H1 (cell line): ENCODE data around the gene SERPINB6. TPM values are rescaled to one million over a fixed set of nuclear protein-coding genes. Genes with fewer than 3 reads are reported as not detected.
A peak's percentile ranks its signal among the peaks of the same experiment; 100 is the strongest.

Source experiments
- CTCF ChIA-PET: fragments of 300-600 bp; sonication (Branson Sonifier 250); formaldehyde crosslinking; loops from one replicate; lab custom pipeline; 2021; ENCODE audit not compliant: partially characterized antibody; lab: Charles Lee
- POLR2A ChIA-PET: fragments of 300-600 bp; sonication (Branson Sonifier 250); formaldehyde crosslinking; loops from one replicate; lab custom pipeline; 2021; ENCODE audit warnings: inconsistent platforms; ENCODE audit not compliant: partially characterized antibody; lab: Charles Lee
- DNase-seq, 2 experiments: peaks; one replicate each; pipeline versions ENCODE4 v3.0.0 to v3.0.0-alpha.2; 2010 to 2022; ENCODE audit warnings: low spot score in 2 of 2, low read depth in 1 of 2, mixed read lengths in 1 of 2
- FAIRE-seq: peaks from 2 replicates; lab custom pipeline; 2011; peaks lifted over from hg19 to GRCh38; lab: Jason Lieb, UNC
- H2AFZ ChIP-seq: 2 replicates; pipeline ENCODE4 v1.8.1; 2012; ENCODE audit warnings: low read length, inconsistent platforms
- H2AK5ac ChIP-seq: 2 replicates; pipeline ENCODE4 v1.6.1; 2013; ENCODE audit warnings: low read depth, low read length
- H2BK120ac ChIP-seq: replicated peaks from 2 replicates; pipeline ENCODE3; 2013; ENCODE audit warnings: low read depth, low read length, inconsistent platforms
- H2BK12ac ChIP-seq: 2 replicates; pipeline ENCODE4 v1.6.1; 2013; ENCODE audit warnings: low read depth, low read length
- H2BK15ac ChIP-seq: 2 replicates; pipeline ENCODE4 v1.6.1; 2013; ENCODE audit warnings: low read length
- H2BK20ac ChIP-seq: 2 replicates; pipeline ENCODE4 v1.6.1; 2013; ENCODE audit warnings: low read length
- H2BK5ac ChIP-seq: 2 replicates; pipeline ENCODE4 v1.6.1; 2013; ENCODE audit warnings: low read depth, low read length
- H3K14ac ChIP-seq: 2 replicates; pipeline ENCODE4 v1.6.1; 2013; ENCODE audit warnings: inconsistent platforms; ENCODE audit not compliant: insufficient read length
- H3K18ac ChIP-seq: 2 replicates; pipeline ENCODE4 v1.6.1; 2013; ENCODE audit warnings: low read length; ENCODE audit errors: extremely low read depth
- H3K23ac ChIP-seq: 2 replicates; pipeline ENCODE4 v1.6.1; 2013; ENCODE audit warnings: inconsistent platforms; ENCODE audit not compliant: insufficient read length
- H3K23me2 ChIP-seq: 2 replicates; pipeline ENCODE4 v1.6.1; 2013; ENCODE audit warnings: low read depth, low read length
- H3K27ac ChIP-seq: 2 replicates; pipeline ENCODE4 v1.6.1; 2011; ENCODE audit warnings: low read depth, low read length, inconsistent platforms
- H3K27me3 ChIP-seq, 4 experiments: replicated peaks in 1 of 4; 1 replicate in 1 of 4; 2 replicates in 3 of 4; pipeline versions ENCODE4 v1.6.1 to v1.8.1; 2011 to 2013; ENCODE audit warnings: low read length in 3 of 4, mild to moderate bottlenecking in 3 of 4, inconsistent platforms in 2 of 4, mixed read lengths in 2 of 4, moderate library complexity in 1 of 4; ENCODE audit not compliant: control insufficient read depth in 3 of 4, insufficient read depth in 3 of 4; ENCODE audit errors: extremely low read depth in 1 of 4
- H3K36me3 ChIP-seq, 4 experiments: 2 replicates each; pipeline versions ENCODE4 v1.6.1 to v1.8.1; 2011 to 2013; ENCODE audit warnings: mild to moderate bottlenecking in 4 of 4, low read length in 3 of 4, moderate library complexity in 2 of 4, control low read depth in 1 of 4, inconsistent platforms in 1 of 4; ENCODE audit not compliant: insufficient read depth in 4 of 4, control insufficient read depth in 2 of 4
- H3K4ac ChIP-seq: replicated peaks from 2 replicates; pipeline ENCODE3; 2013; ENCODE audit warnings: low read length, low read depth, mixed read lengths, inconsistent platforms; ENCODE audit not compliant: insufficient read length
- H3K4me1 ChIP-seq, 4 experiments: replicated peaks in 1 of 4; 1 replicate in 1 of 4; 2 replicates in 3 of 4; pipeline versions ENCODE4 v1.6.1 to v1.8.1; 2011 to 2013; ENCODE audit warnings: low read length in 3 of 4, inconsistent platforms in 2 of 4, mixed read lengths in 1 of 4; ENCODE audit not compliant: insufficient read depth in 4 of 4, control insufficient read depth in 3 of 4
- H3K4me2 ChIP-seq, 2 experiments: 2 replicates each; pipeline versions ENCODE4 v1.6.1 to v1.8.1; 2011 to 2013; ENCODE audit warnings: low read depth in 2 of 2, low read length in 2 of 2, control low read depth in 1 of 2, inconsistent platforms in 1 of 2, mild to moderate bottlenecking in 1 of 2; ENCODE audit not compliant: insufficient read depth in 1 of 2
- H3K4me3 ChIP-seq, 4 experiments: fragments of 200-600, 300-600 bp in 1 of 4; sonication (generic), shearing (Covaris generic), sonication (Bioruptor Twin) in 1 of 4; 2 replicates each; pipeline versions ENCODE4 v1.5.1 to v1.8.1; 2011 to 2016; ENCODE audit warnings: low read length in 4 of 4, low read depth in 3 of 4, control low read depth in 2 of 4, inconsistent platforms in 2 of 4, mild to moderate bottlenecking in 2 of 4, mixed read lengths in 1 of 4, moderate library complexity in 1 of 4; ENCODE audit not compliant: insufficient read depth in 2 of 4; ENCODE audit errors: extremely low read depth in 1 of 4
- H3K56ac ChIP-seq: replicated peaks from 2 replicates; pipeline ENCODE3; 2013; ENCODE audit warnings: low read depth, mild to moderate bottlenecking, mixed read lengths, low read length, inconsistent platforms; ENCODE audit not compliant: insufficient read length
- H3K79me1 ChIP-seq: 2 replicates; pipeline ENCODE4 v1.6.1; 2013; ENCODE audit warnings: low read depth, low read length, control low read depth
- H3K79me2 ChIP-seq, 2 experiments: 2 replicates each; pipeline versions ENCODE4 v1.6.1 to v1.8.1; 2012 to 2013; ENCODE audit warnings: low read length in 2 of 2, mild to moderate bottlenecking in 2 of 2, inconsistent platforms in 1 of 2; ENCODE audit not compliant: insufficient read depth in 2 of 2, control insufficient read depth in 1 of 2
- H3K9ac ChIP-seq, 4 experiments: replicated peaks in 1 of 4; 1 replicate in 1 of 4; 2 replicates in 3 of 4; pipeline versions ENCODE4 v1.6.1 to v1.8.1; 2011 to 2013; ENCODE audit warnings: low read depth in 3 of 4, low read length in 3 of 4, control low read depth in 2 of 4, mild to moderate bottlenecking in 2 of 4, moderate library complexity in 2 of 4, inconsistent platforms in 1 of 4; ENCODE audit errors: extremely low read depth in 1 of 4
- H3K9me3 ChIP-seq, 2 experiments: 2 replicates each; pipeline versions ENCODE4 v1.6.1 to v1.8.1; 2012 to 2013; ENCODE audit warnings: mild to moderate bottlenecking in 2 of 2, moderate library complexity in 2 of 2, control low read depth in 1 of 2, inconsistent platforms in 1 of 2, low read depth in 1 of 2, low read length in 1 of 2, mixed read lengths in 1 of 2; ENCODE audit not compliant: insufficient read depth in 2 of 2
- H4K20me1 ChIP-seq, 2 experiments: replicated peaks in 1 of 2; 2 replicates each; pipeline versions ENCODE3 to v1.8.1; 2011 to 2013; ENCODE audit warnings: inconsistent platforms in 2 of 2, low read length in 2 of 2, mild to moderate bottlenecking in 1 of 2; ENCODE audit not compliant: insufficient read depth in 2 of 2, control insufficient read depth in 1 of 2
- H4K5ac ChIP-seq: 2 replicates; pipeline ENCODE4 v1.6.1; 2013; ENCODE audit warnings: low read length, low read depth, mixed read lengths, inconsistent platforms; ENCODE audit not compliant: insufficient read length
- H4K8ac ChIP-seq: 2 replicates; pipeline ENCODE4 v1.8.0; 2013; ENCODE audit warnings: mild to moderate bottlenecking, moderate library complexity, low read length, inconsistent platforms; ENCODE audit not compliant: insufficient read depth; ENCODE audit errors: extremely low read depth
- H4K91ac ChIP-seq: replicated peaks from 2 replicates; pipeline ENCODE3; 2013; ENCODE audit warnings: low read length, mixed read lengths, inconsistent platforms; ENCODE audit not compliant: insufficient read length
- CBX8 ChIP-seq: fragments of 300-800, 300-1000 bp; sonication (generic); IDR thresholded peaks from 2 replicates; pipeline ENCODE4 v1.7.1; 2016; ENCODE audit warnings: low read depth, low read length, borderline replicate concordance
- CEBPB ChIP-seq: IDR thresholded peaks from 2 replicates; pipeline ENCODE4 v1.6.1; 2012; ENCODE audit warnings: low read depth, low read length
- HDAC2 ChIP-seq, 2 experiments: fragments of 300-600 bp in 1 of 2; sonication (generic) in 1 of 2; IDR thresholded peaks; 2 replicates each; pipeline ENCODE4 v1.6.1; 2011 to 2012; ENCODE audit warnings: low read depth in 2 of 2, low read length in 2 of 2, mild to moderate bottlenecking in 2 of 2, moderate library complexity in 2 of 2, borderline replicate concordance in 1 of 2, inconsistent platforms in 1 of 2
- KDM1A ChIP-seq: fragments of 200-600, 300-600 bp; sonication (generic); IDR thresholded peaks from 2 replicates; pipeline ENCODE4 v1.7.1; 2016; ENCODE audit warnings: mild to moderate bottlenecking, low read length, borderline replicate concordance
- KDM5A ChIP-seq: fragments of 200-600 bp; IDR thresholded peaks from 2 replicates; pipeline ENCODE4 v1.7.1; 2012; ENCODE audit warnings: mild to moderate bottlenecking, low read length, inconsistent platforms, mixed read lengths
- NANOG ChIP-seq: IDR thresholded peaks from 2 replicates; pipeline ENCODE4 v1.6.1; 2011; ENCODE audit warnings: low read length, low read depth, mild to moderate bottlenecking, inconsistent platforms; ENCODE audit not compliant: insufficient read depth, poor library complexity, severe bottlenecking
- POU5F1 ChIP-seq: IDR thresholded peaks from 2 replicates; pipeline ENCODE4 v1.6.1; 2011; ENCODE audit warnings: low read depth, mild to moderate bottlenecking, low read length, moderate library complexity
- SAP30 ChIP-seq: fragments of 300-600 bp; sonication (generic); IDR thresholded peaks from 2 replicates; pipeline ENCODE4 v1.7.1; 2012; ENCODE audit warnings: low read length, moderate library complexity, mild to moderate bottlenecking, inconsistent platforms; ENCODE audit not compliant: insufficient read depth, insufficient replicate concordance
- SP4 ChIP-seq: IDR thresholded peaks from 2 replicates; pipeline ENCODE4 v1.6.1; 2012; ENCODE audit warnings: low read length, inconsistent platforms
- SRF ChIP-seq: IDR thresholded peaks from 2 replicates; pipeline ENCODE4 v1.6.1; 2011; ENCODE audit warnings: mild to moderate bottlenecking, low read depth, low read length, moderate library complexity
- SUZ12 ChIP-seq: fragments of 200-600 bp; sonication (generic); IDR thresholded peaks from 2 replicates; pipeline ENCODE4 v1.6.1; 2012; ENCODE audit warnings: mild to moderate bottlenecking, inconsistent platforms, low read length, moderate library complexity, mixed read lengths
- YY1 ChIP-seq: IDR thresholded peaks from 2 replicates; pipeline ENCODE4 v1.6.1; 2011; ENCODE audit warnings: low read depth, mild to moderate bottlenecking, low read length
- WGBS, 2 experiments: shearing (Covaris generic) in 1 of 2; methylation state at CpG; one replicate each; pipeline versions ENCODE4 v1.1.6 to v1.1.7; 2013 to 2015; ENCODE audit warnings: low lambda C conversion rate in 2 of 2, mixed read lengths in 2 of 2, inconsistent platforms in 1 of 2, low coverage in 1 of 2, missing lambda C conversion rate in 1 of 2; ENCODE audit not compliant: insufficient replicate concordance in 2 of 2, insufficient coverage in 1 of 2, insufficient read length in 1 of 2; ENCODE audit errors: extremely low coverage in 1 of 2, missing lambda C conversion rate in 1 of 2; 5-methylcytosine and 5-hydroxymethylcytosine counted together
- polyA plus RNA-seq, 7 experiments: library from polyadenylated mRNA; depleted of rRNA in 3 of 7; stranded (reverse) in 5 of 7; unstranded in 2 of 7; fragments of >200 nt in 5 of 7; fragments of 200-250 nt in 2 of 7; gene quantifications; 1 replicate in 5 of 7; 2 replicates in 1 of 7; 4 replicates in 1 of 7; pipeline versions ENCODE4 v1.2.1 to v1.2.3, GENCODE V29; 2011 to 2013; ENCODE audit warnings: missing spikeins in 2 of 7, mixed read lengths in 2 of 7
- total RNA-seq: library from RNA; stranded (reverse); fragmentation: NEBNext Ultra II Directional; extraction: Animal tissue kit (Norgen Biotek cat#: 25700); gene quantifications from 2 replicates; pipeline ENCODE4 v1.2.1, GENCODE V29; 2021

The SERPINB6 gene
- total and polyA plus RNA-seq, 2 of the 8 experiments (the other 6 are each of a cell fraction or from before 2014, with no cell fraction given) = 27.2 to 29.4 TPM

GRCh38 chr6:2921520-2922115 is 49.7 kb downstream of the SERPINB6 start:
- Histone ChIP-seq H3K23me2 (no peaks in the 10 kb centered on the region), H2BK20ac (peak overlapping the region; percentile 25; the same call in 1 of the 2 replicates), H3K79me1 (no peaks in the 10 kb centered on the region), H3K4me1 (peaks cover 7 to 38% (median 25%) of the 10 kb centered on the region in 4 experiments), H3K4me2 (0 out of 4 replicates have a peak overlapping the region, but pooled peaks of 1 of the 2 experiments have one; percentile 21), H2BK15ac (no peak overlapping the region), H2AK5ac (no peak overlapping the region), H3K23ac (no peak overlapping the region), H3K14ac (no peak overlapping the region), H4K91ac (no peak overlapping the region), H3K18ac (no peak overlapping the region), H2AFZ (no peak overlapping the region), H3K27ac (no peak overlapping the region), H4K5ac (no peak overlapping the region), H3K9ac (0 out of 7 replicates have a peak overlapping the region, but pooled peaks of 1 of the 4 experiments have one; percentile 3), H3K56ac (no peak overlapping the region), H2BK12ac (no peak overlapping the region; the same call in 1 of the 2 replicates), H3K9me3 (no peaks in the 10 kb centered on the region), H2BK120ac (no peak overlapping the region), H3K4ac (no peak overlapping the region), H3K79me2 (no peaks in the 10 kb centered on the region), H3K36me3 (no peaks in the 10 kb centered on the region), H4K8ac (no peak overlapping the region), H3K27me3 (no peaks in the 10 kb centered on the region), H3K4me3 (no peak overlapping the region), H4K20me1 (no peaks in the 10 kb centered on the region), H2BK5ac (no peak overlapping the region)
- DNase-seq = peak in 1 of 2 experiments; percentile 37
- no peak for FAIRE-seq
- POLR2A ChIA-PET = interaction anchor here (0.8 to 2.3 kb wide), 2 partner anchors 15 to 45 kb away, joined by 3 to 10 read pairs; no protein-coding TSS in a partner anchor
- WGBS, 2 experiments = 70% methylated on average over 4 of the region's 4 CpGs; no CpG with 5 or more reads in 1 of the 2 experiments
- CTCF ChIA-PET = interaction anchor here (1.0 to 3.9 kb wide), 8 partner anchors 10 to 75 kb away, joined by 3 to 35 read pairs (median 4); no protein-coding TSS in a partner anchor
- TF ChIP-seq CEBPB (no peak), CBX8 (no peak), KDM5A (no peak), NANOG (no peak), KDM1A (no peak), HDAC2 (IDR thresholded peaks at IDR 0.05; ENCODE audit: borderline replicate concordance in 1 of 2, low read depth in 2 of 2, low read length in 2 of 2) (no peak), SUZ12 (no peak), SAP30 (no peak), SRF (no peak), YY1 (no peak), POU5F1 (no peak), SP4 (no peak)
